Measurements from ENCODE around the gene ASCC1. TPM values are rescaled to one million over a fixed set of nuclear protein-coding genes. Genes with fewer than 3 reads are reported as not detected.

ASCC1 gene
- total and polyA plus RNA-seq, 2 of the 13 experiments (the other 11 are each of a cell fraction or from before 2014, with no cell fraction given), result 21.6 to 30.1 TPM

GRCh38 chr10:72069751-72070526 lies 146.1 kb downstream of the ASCC1 start (continued):
- TF ChIP-seq, protein P1, sequence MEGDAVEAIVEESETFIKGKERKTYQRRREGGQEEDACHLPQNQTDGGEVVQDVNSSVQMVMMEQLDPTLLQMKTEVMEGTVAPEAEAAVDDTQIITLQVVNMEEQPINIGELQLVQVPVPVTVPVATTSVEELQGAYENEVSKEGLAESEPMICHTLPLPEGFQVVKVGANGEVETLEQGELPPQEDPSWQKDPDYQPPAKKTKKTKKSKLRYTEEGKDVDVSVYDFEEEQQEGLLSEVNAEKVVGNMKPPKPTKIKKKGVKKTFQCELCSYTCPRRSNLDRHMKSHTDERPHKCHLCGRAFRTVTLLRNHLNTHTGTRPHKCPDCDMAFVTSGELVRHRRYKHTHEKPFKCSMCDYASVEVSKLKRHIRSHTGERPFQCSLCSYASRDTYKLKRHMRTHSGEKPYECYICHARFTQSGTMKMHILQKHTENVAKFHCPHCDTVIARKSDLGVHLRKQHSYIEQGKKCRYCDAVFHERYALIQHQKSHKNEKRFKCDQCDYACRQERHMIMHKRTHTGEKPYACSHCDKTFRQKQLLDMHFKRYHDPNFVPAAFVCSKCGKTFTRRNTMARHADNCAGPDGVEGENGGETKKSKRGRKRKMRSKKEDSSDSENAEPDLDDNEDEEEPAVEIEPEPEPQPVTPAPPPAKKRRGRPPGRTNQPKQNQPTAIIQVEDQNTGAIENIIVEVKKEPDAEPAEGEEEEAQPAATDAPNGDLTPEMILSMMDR (CRISPR knock-in tag; IDR thresholded peaks at IDR 0.05), result peak; percentile 52
- TF ChIP-seq TEAD2 (CRISPR knock-in tag; IDR thresholded peaks at IDR 0.05) (no peak), ZNF644 (CRISPR knock-in tag; IDR thresholded peaks at IDR 0.05; ENCODE audit: low read depth) (no peak), ZNF619 (CRISPR knock-in tag; IDR thresholded peaks at IDR 0.05) (no peak), ZNF570 (CRISPR knock-in tag; IDR thresholded peaks at IDR 0.05; ENCODE audit: borderline replicate concordance) (no peak), TFAP4 (IDR thresholded peaks at IDR 0.05; ENCODE audit: borderline replicate concordance, low read depth) (peak; percentile 36; the same call in 1 of the 2 replicates), ZSCAN9 (CRISPR knock-in tag; IDR thresholded peaks at IDR 0.05; ENCODE audit: borderline replicate concordance) (no peak), ZNF547 (CRISPR knock-in tag; IDR thresholded peaks at IDR 0.05) (no peak), MXD4 (CRISPR knock-in tag; IDR thresholded peaks at IDR 0.05) (0 out of 2 replicates have a peak, but pooled peaks have one; percentile 36), ZNF367 (CRISPR knock-in tag; IDR thresholded peaks at IDR 0.05; ENCODE audit: borderline replicate concordance) (no peak), HNRNPUL1 (IDR thresholded peaks at IDR 0.05; ENCODE audit: low read depth, low read length) (no peak), ZNF83 (CRISPR knock-in tag; IDR thresholded peaks at IDR 0.05; ENCODE audit: borderline replicate concordance) (0 out of 2 replicates have a peak, but pooled peaks have one; percentile 29), ZBTB38 (CRISPR knock-in tag; IDR thresholded peaks at IDR 0.05) (no peak), ZNF710 (CRISPR knock-in tag; IDR thresholded peaks at IDR 0.05; ENCODE audit: borderline replicate concordance) (no peak), NFE2L2 (IDR thresholded peaks at IDR 0.05; ENCODE audit: low read length) (no peak), ZFP82 (CRISPR knock-in tag; IDR thresholded peaks at IDR 0.05; ENCODE audit: borderline replicate concordance) (no peak)
- TF ChIP-seq, protein P2, sequence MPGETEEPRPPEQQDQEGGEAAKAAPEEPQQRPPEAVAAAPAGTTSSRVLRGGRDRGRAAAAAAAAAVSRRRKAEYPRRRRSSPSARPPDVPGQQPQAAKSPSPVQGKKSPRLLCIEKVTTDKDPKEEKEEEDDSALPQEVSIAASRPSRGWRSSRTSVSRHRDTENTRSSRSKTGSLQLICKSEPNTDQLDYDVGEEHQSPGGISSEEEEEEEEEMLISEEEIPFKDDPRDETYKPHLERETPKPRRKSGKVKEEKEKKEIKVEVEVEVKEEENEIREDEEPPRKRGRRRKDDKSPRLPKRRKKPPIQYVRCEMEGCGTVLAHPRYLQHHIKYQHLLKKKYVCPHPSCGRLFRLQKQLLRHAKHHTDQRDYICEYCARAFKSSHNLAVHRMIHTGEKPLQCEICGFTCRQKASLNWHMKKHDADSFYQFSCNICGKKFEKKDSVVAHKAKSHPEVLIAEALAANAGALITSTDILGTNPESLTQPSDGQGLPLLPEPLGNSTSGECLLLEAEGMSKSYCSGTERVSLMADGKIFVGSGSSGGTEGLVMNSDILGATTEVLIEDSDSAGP (CRISPR knock-in tag; IDR thresholded peaks at IDR 0.05; ENCODE audit: borderline replicate concordance), result peak; percentile 42; the same call in 1 of the 2 replicates
- TF ChIP-seq, protein P3, sequence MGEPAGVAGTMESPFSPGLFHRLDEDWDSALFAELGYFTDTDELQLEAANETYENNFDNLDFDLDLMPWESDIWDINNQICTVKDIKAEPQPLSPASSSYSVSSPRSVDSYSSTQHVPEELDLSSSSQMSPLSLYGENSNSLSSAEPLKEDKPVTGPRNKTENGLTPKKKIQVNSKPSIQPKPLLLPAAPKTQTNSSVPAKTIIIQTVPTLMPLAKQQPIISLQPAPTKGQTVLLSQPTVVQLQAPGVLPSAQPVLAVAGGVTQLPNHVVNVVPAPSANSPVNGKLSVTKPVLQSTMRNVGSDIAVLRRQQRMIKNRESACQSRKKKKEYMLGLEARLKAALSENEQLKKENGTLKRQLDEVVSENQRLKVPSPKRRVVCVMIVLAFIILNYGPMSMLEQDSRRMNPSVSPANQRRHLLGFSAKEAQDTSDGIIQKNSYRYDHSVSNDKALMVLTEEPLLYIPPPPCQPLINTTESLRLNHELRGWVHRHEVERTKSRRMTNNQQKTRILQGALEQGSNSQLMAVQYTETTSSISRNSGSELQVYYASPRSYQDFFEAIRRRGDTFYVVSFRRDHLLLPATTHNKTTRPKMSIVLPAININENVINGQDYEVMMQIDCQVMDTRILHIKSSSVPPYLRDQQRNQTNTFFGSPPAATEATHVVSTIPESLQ (CRISPR knock-in tag; conservative IDR thresholded peaks at IDR 0.05), result no peak
- TF ChIP-seq, protein P4, sequence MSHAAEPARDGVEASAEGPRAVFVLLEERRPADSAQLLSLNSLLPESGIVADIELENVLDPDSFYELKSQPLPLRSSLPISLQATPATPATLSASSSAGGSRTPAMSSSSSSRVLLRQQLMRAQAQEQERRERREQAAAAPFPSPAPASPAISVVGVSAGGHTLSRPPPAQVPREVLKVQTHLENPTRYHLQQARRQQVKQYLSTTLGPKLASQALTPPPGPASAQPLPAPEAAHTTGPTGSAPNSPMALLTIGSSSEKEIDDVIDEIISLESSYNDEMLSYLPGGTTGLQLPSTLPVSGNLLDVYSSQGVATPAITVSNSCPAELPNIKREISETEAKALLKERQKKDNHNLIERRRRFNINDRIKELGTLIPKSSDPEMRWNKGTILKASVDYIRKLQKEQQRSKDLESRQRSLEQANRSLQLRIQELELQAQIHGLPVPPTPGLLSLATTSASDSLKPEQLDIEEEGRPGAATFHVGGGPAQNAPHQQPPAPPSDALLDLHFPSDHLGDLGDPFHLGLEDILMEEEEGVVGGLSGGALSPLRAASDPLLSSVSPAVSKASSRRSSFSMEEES (CRISPR knock-in tag; IDR thresholded peaks at IDR 0.05), result no peak

Data from HepG2 (cell line).